Measurements from ENCODE around the gene MFGE8.

DNA sequence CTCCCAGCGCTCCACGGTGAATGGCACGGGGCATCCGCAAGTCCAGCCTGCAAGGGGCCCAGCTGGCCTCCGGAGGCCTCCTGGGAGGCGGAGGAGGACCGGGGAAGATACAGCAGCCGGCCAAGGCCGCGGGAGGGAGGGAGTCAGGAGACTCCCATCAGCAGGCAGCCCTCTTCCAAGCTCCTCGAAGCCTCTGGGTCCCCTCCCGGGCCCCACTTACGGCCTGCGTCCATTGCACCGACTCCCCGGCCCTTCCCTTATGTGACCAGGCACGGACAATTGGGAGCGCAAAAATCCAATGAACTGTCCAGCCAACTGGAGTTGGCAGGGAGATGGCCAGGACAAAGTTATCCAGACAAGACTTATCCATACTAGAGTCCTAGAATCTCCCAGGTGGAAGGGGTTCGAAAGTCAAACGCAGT, 668 bp downstream of the MFGE8 start:
- TF ChIP-seq POLR2AphosphoS5 (IDR thresholded peaks at IDR 0.05; ENCODE audit: low read depth, low read length) = no peak
- no peak for TF ChIP-seq POLR2A (IDR thresholded peaks at IDR 0.05; ENCODE audit: low read depth, low read length)
- TF ChIP-seq TAF1 (IDR thresholded peaks at IDR 0.05; ENCODE audit: borderline replicate concordance, low read depth, low read length) = no peak

Data from GM12892 (cell line).